ENCODE data around the gene C9orf78. TPM values are rescaled to one million over a fixed set of nuclear protein-coding genes. Genes with fewer than 3 reads are reported as not detected.

Gene C9orf78
- total and polyA plus RNA-seq, 2 donors = 76.8 to 95.0 TPM

- WGBS = 93% methylated on average over 6 of the region's 6 CpGs
- Histone ChIP-seq H3K27me3 (ENCODE audit: control insufficient read depth in 2 of 2, insufficient read depth in 1 of 2, low read length in 1 of 2) (no peaks in the 10 kb centered on the region), H3K27ac (ENCODE audit: low read depth in 1 of 2, low read length in 1 of 2) (peak overlapping the region in 1 of 2 donors; percentile 82), H3K36me3 (ENCODE audit: control insufficient read depth in 2 of 2, insufficient read depth in 2 of 2, low read length in 1 of 2) (peaks cover 23 to 53% of the 10 kb centered on the region in 2 donors), H3K4me1 (ENCODE audit: control insufficient read depth in 2 of 2, insufficient read depth in 2 of 2, low read length in 2 of 2) (peaks cover 32 to 73% of the 10 kb centered on the region in 2 donors), H3K4me3 (ENCODE audit: low read length in 2 of 2) (no peak overlapping the region), H3K9me3 (ENCODE audit: control insufficient read depth in 2 of 2, insufficient read depth in 1 of 2, low read length in 1 of 2) (no peaks in the 10 kb centered on the region)
- DNase-seq (ENCODE audit: low read depth in 6 of 9, low spot score in 9 of 9) = no peak
Measured at GRCh38 chr9:129850821-129851550, 15.9 kb upstream of the C9orf78 start.

GRCh38 chr9:129849901-129850300 lies 14.8 kb upstream of the C9orf78 start:
- Histone ChIP-seq H3K27me3 (ENCODE audit: control insufficient read depth in 2 of 2, insufficient read depth in 1 of 2, low read length in 1 of 2) (no peaks in the 10 kb centered on the region), H3K27ac (ENCODE audit: low read depth in 1 of 2, low read length in 1 of 2) (peak overlapping the region in 1 of 2 donors; percentile 19), H3K4me1 (ENCODE audit: control insufficient read depth in 2 of 2, insufficient read depth in 2 of 2, low read length in 2 of 2) (peaks cover 25 to 68% of the 10 kb centered on the region in 2 donors), H3K36me3 (ENCODE audit: control insufficient read depth in 2 of 2, insufficient read depth in 2 of 2, low read length in 1 of 2) (peaks cover 23 to 44% of the 10 kb centered on the region in 2 donors), H3K4me3 (ENCODE audit: low read length in 2 of 2) (no peak overlapping the region), H3K9me3 (ENCODE audit: control insufficient read depth in 2 of 2, insufficient read depth in 1 of 2, low read length in 1 of 2) (no peaks in the 10 kb centered on the region)
- DNase-seq (ENCODE audit: low read depth in 6 of 9, low spot score in 9 of 9) = no peak
- 90% methylated on average over 6 of the region's 6 CpGs for WGBS

DNA sequence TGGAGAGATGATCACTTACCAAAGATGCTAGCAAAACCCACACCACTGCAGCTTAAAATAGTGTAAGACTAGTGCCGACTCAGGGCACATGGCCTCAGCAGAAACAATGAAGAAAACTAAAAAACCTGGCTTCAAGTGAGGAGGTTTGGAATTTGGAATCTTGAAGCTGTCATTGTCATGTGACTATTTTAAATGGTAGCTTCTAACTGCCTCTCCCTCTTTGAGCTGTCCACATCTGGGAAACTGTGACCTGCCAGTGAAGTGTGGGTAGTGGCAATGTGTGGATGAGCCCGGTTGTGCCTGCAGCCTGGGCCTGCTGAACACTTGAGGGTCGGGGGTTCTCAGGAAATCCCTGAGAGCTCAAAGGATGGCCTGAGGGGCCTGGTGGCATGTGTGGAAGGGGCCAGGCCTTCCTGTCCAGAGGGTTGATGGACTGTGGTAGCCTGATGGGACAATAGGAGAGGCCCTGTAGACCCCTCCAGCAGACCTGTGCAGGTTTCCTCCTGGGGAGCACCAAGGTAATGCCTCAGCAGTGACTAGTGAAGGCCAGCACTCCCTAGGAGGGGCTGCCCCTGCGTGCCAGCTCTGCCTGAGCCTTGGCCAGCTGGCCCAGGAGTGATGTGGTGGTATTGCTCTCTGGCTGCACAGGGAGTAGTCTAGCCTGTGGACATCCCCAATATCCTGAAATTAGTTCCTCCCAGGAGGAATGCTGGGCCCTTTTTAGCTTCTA lies 13.8 kb upstream of the C9orf78 start:
- H3K4me1 ChIP-seq (ENCODE audit: control insufficient read depth in 2 of 2, insufficient read depth in 2 of 2, low read length in 2 of 2) = peaks cover 19 to 61% of the 10 kb centered on the region in 2 donors
- no peaks in the 10 kb centered on the region for H3K9me3 ChIP-seq (ENCODE audit: control insufficient read depth in 2 of 2, insufficient read depth in 1 of 2, low read length in 1 of 2)
- H3K27ac ChIP-seq (ENCODE audit: low read depth in 1 of 2, low read length in 1 of 2) = no peak overlapping the region
- H3K27me3 ChIP-seq (ENCODE audit: control insufficient read depth in 2 of 2, insufficient read depth in 1 of 2, low read length in 1 of 2) = no peaks in the 10 kb centered on the region
- WGBS = 91% methylated on average over 4 of the region's 4 CpGs
- DNase-seq (ENCODE audit: low read depth in 6 of 9, low spot score in 9 of 9) = no peak
- H3K36me3 ChIP-seq (ENCODE audit: control insufficient read depth in 2 of 2, insufficient read depth in 2 of 2, low read length in 1 of 2) = peaks cover 23 to 44% of the 10 kb centered on the region in 2 donors
- H3K4me3 ChIP-seq (ENCODE audit: low read length in 2 of 2) = no peak overlapping the region

- Histone ChIP-seq H3K9me3 (ENCODE audit: control insufficient read depth in 2 of 2, insufficient read depth in 1 of 2, low read length in 1 of 2) (no peaks in the 10 kb centered on the region), H3K36me3 (ENCODE audit: control insufficient read depth in 2 of 2, insufficient read depth in 2 of 2, low read length in 1 of 2) (peaks cover 15 to 35% of the 10 kb centered on the region in 2 donors), H3K4me3 (ENCODE audit: low read length in 2 of 2) (no peak overlapping the region), H3K27ac (ENCODE audit: low read depth in 1 of 2, low read length in 1 of 2) (peak overlapping the region in 1 of 2 donors; percentile 78), H3K4me1 (ENCODE audit: control insufficient read depth in 2 of 2, insufficient read depth in 2 of 2, low read length in 2 of 2) (peaks cover 5 to 43% of the 10 kb centered on the region in 2 donors), H3K27me3 (ENCODE audit: control insufficient read depth in 2 of 2, insufficient read depth in 1 of 2, low read length in 1 of 2) (no peaks in the 10 kb centered on the region)
- WGBS = 59% methylated on average over 2 of the region's 2 CpGs
- DNase-seq (ENCODE audit: low read depth in 6 of 9, low spot score in 9 of 9) = no peak
Measured at GRCh38 chr9:129845373-129845772, 10.3 kb upstream of the C9orf78 start.

DNA sequence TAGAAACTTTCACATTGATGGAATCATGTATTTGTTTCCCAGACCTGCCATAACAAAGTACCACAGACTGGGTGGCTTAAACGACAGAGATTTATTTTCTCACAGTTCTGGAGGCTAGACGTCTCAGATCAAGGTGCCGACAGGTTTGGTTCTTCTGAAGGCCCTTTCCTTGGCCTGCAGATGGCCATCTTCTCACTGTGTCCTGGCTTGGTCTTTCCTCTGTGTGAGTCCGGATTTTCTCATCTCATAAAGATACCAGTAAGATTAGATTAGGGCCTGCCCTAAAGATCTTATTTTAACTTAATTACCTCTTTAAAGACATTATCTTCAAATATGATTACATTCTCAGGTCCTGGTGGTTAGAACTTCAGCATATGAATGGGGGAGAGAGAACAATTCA lies 6.0 kb upstream of the C9orf78 start:
- H3K9me3 ChIP-seq (ENCODE audit: control insufficient read depth in 2 of 2, insufficient read depth in 1 of 2, low read length in 1 of 2) = peaks cover 0 to 5% of the 10 kb centered on the region in 2 donors
- WGBS = 93% methylated on average over 4 of the region's 4 CpGs
- H3K4me1 ChIP-seq (ENCODE audit: control insufficient read depth in 2 of 2, insufficient read depth in 2 of 2, low read length in 2 of 2) = peaks cover 32 to 66% of the 10 kb centered on the region in 2 donors
- H3K4me3 ChIP-seq (ENCODE audit: low read length in 2 of 2) = no peak overlapping the region
- peaks cover 7 to 37% of the 10 kb centered on the region in 2 donors for H3K36me3 ChIP-seq (ENCODE audit: control insufficient read depth in 2 of 2, insufficient read depth in 2 of 2, low read length in 1 of 2)
- DNase-seq (ENCODE audit: low read depth in 6 of 9, low spot score in 9 of 9) = no peak
- H3K27ac ChIP-seq (ENCODE audit: low read depth in 1 of 2, low read length in 1 of 2) = no peak overlapping the region
- H3K27me3 ChIP-seq (ENCODE audit: control insufficient read depth in 2 of 2, insufficient read depth in 1 of 2, low read length in 1 of 2) = no peaks in the 10 kb centered on the region

GRCh38 chr9:129840034-129840433 lies 5.0 kb upstream of the C9orf78 start:
- Histone ChIP-seq H3K4me3 (ENCODE audit: low read length in 2 of 2) (no peak overlapping the region), H3K4me1 (ENCODE audit: control insufficient read depth in 2 of 2, insufficient read depth in 2 of 2, low read length in 2 of 2) (peaks cover 32 to 65% of the 10 kb centered on the region in 2 donors), H3K27ac (ENCODE audit: low read depth in 1 of 2, low read length in 1 of 2) (peak overlapping the region; percentile 48 to 85), H3K36me3 (ENCODE audit: control insufficient read depth in 2 of 2, insufficient read depth in 2 of 2, low read length in 1 of 2) (peaks cover 7 to 37% of the 10 kb centered on the region in 2 donors), H3K9me3 (ENCODE audit: control insufficient read depth in 2 of 2, insufficient read depth in 1 of 2, low read length in 1 of 2) (peaks cover 0 to 5% of the 10 kb centered on the region in 2 donors), H3K27me3 (ENCODE audit: control insufficient read depth in 2 of 2, insufficient read depth in 1 of 2, low read length in 1 of 2) (no peaks in the 10 kb centered on the region)
- WGBS = 35% methylated on average over 8 of the region's 8 CpGs
- peak in 3 of 9 donors; percentile 53 to 70 (median 62) for DNase-seq (ENCODE audit: low read depth in 6 of 9, low spot score in 9 of 9)

GRCh38 chr9:129839324-129840023 lies 4.4 kb upstream of the C9orf78 start:
- peaks cover 32 to 63% of the 10 kb centered on the region in 2 donors for H3K4me1 ChIP-seq (ENCODE audit: control insufficient read depth in 2 of 2, insufficient read depth in 2 of 2, low read length in 2 of 2)

DNA sequence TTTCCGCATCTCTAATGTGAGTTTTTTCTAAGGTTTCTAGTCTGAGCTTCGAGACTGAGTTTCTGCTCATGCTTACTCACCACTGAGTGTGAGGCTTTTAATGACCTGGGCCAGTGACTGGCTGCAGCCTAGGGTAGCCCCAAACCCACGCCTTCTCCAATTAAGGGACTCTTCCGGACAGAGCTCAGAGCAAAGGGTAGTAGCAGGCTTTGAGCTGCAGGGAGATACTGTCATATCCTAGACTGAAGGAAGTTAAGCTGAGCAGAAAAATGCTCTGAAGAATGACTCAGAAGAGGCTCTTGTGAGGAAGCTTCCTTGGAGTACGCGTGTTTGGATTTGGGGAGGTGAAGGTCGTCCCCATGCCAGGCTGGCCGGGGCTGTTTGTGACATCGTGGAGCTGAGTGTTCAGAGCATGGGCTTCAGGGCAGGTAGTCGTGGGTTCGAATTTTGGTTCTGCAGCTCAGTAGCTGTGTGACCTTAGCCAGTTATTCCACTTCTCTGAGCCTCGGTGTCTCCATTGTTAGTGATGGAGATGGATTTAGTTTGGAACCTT lies 3.7 kb upstream of the C9orf78 start:
- peak overlapping the region; percentile 54 to 85 for H3K27ac ChIP-seq (ENCODE audit: low read depth in 1 of 2, low read length in 1 of 2)
- H3K27me3 ChIP-seq (ENCODE audit: control insufficient read depth in 2 of 2, insufficient read depth in 1 of 2, low read length in 1 of 2) = no peaks in the 10 kb centered on the region
- peaks cover 36 to 66% of the 10 kb centered on the region in 2 donors for H3K4me1 ChIP-seq (ENCODE audit: control insufficient read depth in 2 of 2, insufficient read depth in 2 of 2, low read length in 2 of 2)
- H3K4me3 ChIP-seq (ENCODE audit: low read length in 2 of 2) = no peak overlapping the region
- DNase-seq (ENCODE audit: low read depth in 6 of 9, low spot score in 9 of 9) = no peak
- peaks cover 7 to 35% of the 10 kb centered on the region in 2 donors for H3K36me3 ChIP-seq (ENCODE audit: control insufficient read depth in 2 of 2, insufficient read depth in 2 of 2, low read length in 1 of 2)
- peaks cover 0 to 10% of the 10 kb centered on the region in 2 donors for H3K9me3 ChIP-seq (ENCODE audit: control insufficient read depth in 2 of 2, insufficient read depth in 1 of 2, low read length in 1 of 2)
- WGBS = 95% methylated on average over 12 of the region's 12 CpGs

More at GRCh38 chr9:129839324-129840023, 4.4 kb upstream of the C9orf78 start:
- no peaks in the 10 kb centered on the region for H3K27me3 ChIP-seq (ENCODE audit: control insufficient read depth in 2 of 2, insufficient read depth in 1 of 2, low read length in 1 of 2)
- H3K36me3 ChIP-seq (ENCODE audit: control insufficient read depth in 2 of 2, insufficient read depth in 2 of 2, low read length in 1 of 2) = peaks cover 7 to 37% of the 10 kb centered on the region in 2 donors
- DNase-seq (ENCODE audit: low read depth in 6 of 9, low spot score in 9 of 9) = no peak
- no peak overlapping the region for H3K4me3 ChIP-seq (ENCODE audit: low read length in 2 of 2)
- 87% methylated on average over 10 of the region's 10 CpGs for WGBS
- H3K9me3 ChIP-seq (ENCODE audit: control insufficient read depth in 2 of 2, insufficient read depth in 1 of 2, low read length in 1 of 2) = peaks cover 0 to 10% of the 10 kb centered on the region in 2 donors
- peak overlapping the region; percentile 48 to 85 for H3K27ac ChIP-seq (ENCODE audit: low read depth in 1 of 2, low read length in 1 of 2)

Data from thymus (tissue), 11 donors.